WTC11 (cell line): ENCODE results near the gene ZER1. TPM values are rescaled to one million over a fixed set of nuclear protein-coding genes. Genes with fewer than 3 reads are reported as not detected.

Experiments
- ATAC-seq: fragments of 200-7000 bp; cut with Tn5 transposase; 2 replicates; pipeline ENCODE4 v1.10.0; 2021; ENCODE audit warnings: mild to moderate bottlenecking, moderate library complexity
- CTCF ChIA-PET: fragments of 300-600 bp; sonication (Branson Sonifier 250); formaldehyde crosslinking; loops from one replicate; lab custom pipeline; 2021; ENCODE audit warnings: antibody characterized with exemption; lab: Charles Lee
- POLR2A ChIA-PET: fragments of 350-600 bp; sonication (Branson Sonifier 250); formaldehyde crosslinking; loops from one replicate; lab custom pipeline; 2021; ENCODE audit warnings: antibody characterized with exemption; lab: Charles Lee
- DNase-seq: peaks from one replicate; pipeline ENCODE4 v3.0.0; 2021; ENCODE audit warnings: low spot score
- H3K27ac Mint-ChIP-seq: 2 replicates; pipeline ENCODE4 v1.8.0; 2021; ENCODE audit warnings: mixed read lengths
- H3K27me3 Mint-ChIP-seq: 2 replicates; pipeline ENCODE4 v1.8.0; 2021; ENCODE audit warnings: low read depth, mild to moderate bottlenecking, moderate library complexity, mixed read lengths
- H3K36me3 Mint-ChIP-seq: 2 replicates; pipeline ENCODE4 v1.8.0; 2021; ENCODE audit warnings: mixed read lengths
- H3K4me1 Mint-ChIP-seq: 2 replicates; pipeline ENCODE4 v1.8.0; 2022; ENCODE audit warnings: mixed read lengths
- H3K4me3 Mint-ChIP-seq: 2 replicates; pipeline ENCODE4 v1.8.0; 2021; ENCODE audit warnings: mild to moderate bottlenecking, moderate library complexity, mixed read lengths
- H3K9me3 Mint-ChIP-seq: 2 replicates; pipeline ENCODE4 v1.8.0; 2021; ENCODE audit warnings: mixed read lengths
- ATF3 ChIP-seq: sonication (generic); formaldehyde crosslinking; conservative IDR thresholded peaks from 2 replicates; pipeline ENCODE4 v1.8.1; 2022; ENCODE audit warnings: mild to moderate bottlenecking, missing genetic modification reagents
- ATF6 ChIP-seq: sonication (generic); formaldehyde crosslinking; IDR thresholded peaks from 2 replicates; pipeline ENCODE4 v1.8.1; 2023; ENCODE audit warnings: mild to moderate bottlenecking, missing genetic modification reagents
- EMX1 ChIP-seq: fragments of 250-450 bp; sonication (Bioruptor Pico); IDR thresholded peaks from 2 replicates; pipeline ENCODE4 v1.8.0; 2021; ENCODE audit warnings: mild to moderate bottlenecking
- FOXP1 ChIP-seq: sonication (generic); formaldehyde crosslinking; IDR thresholded peaks from 2 replicates; pipeline ENCODE4 v1.8.0; 2022; ENCODE audit warnings: missing genetic modification reagents, mild to moderate bottlenecking, moderate library complexity, borderline replicate concordance
- HMGXB4 ChIP-seq: sonication (generic); formaldehyde crosslinking; IDR thresholded peaks from 2 replicates; pipeline ENCODE4 v1.8.1; 2023; ENCODE audit warnings: mild to moderate bottlenecking, moderate library complexity, missing genetic modification reagents
- MXD4 ChIP-seq: fragments of 250-450 bp; sonication (Bioruptor Pico); IDR thresholded peaks from 2 replicates; pipeline ENCODE4 v1.8.0; 2021; ENCODE audit warnings: mild to moderate bottlenecking, moderate library complexity, borderline replicate concordance
- NFYB ChIP-seq: sonication (generic); formaldehyde crosslinking; conservative IDR thresholded peaks from 2 replicates; pipeline ENCODE4 v1.8.0; 2022; ENCODE audit warnings: low read depth, missing genetic modification reagents
- SOX15 ChIP-seq: fragments of 250-450 bp; sonication (Bioruptor Pico); IDR thresholded peaks from 2 replicates; pipeline ENCODE4 v1.9.0; 2021; ENCODE audit warnings: mild to moderate bottlenecking
- ZBTB43 ChIP-seq: sonication (generic); formaldehyde crosslinking; IDR thresholded peaks from 2 replicates; pipeline ENCODE4 v1.8.1; 2023; ENCODE audit warnings: mild to moderate bottlenecking, missing genetic modification reagents
- ZNF138 ChIP-seq: sonication (generic); formaldehyde crosslinking; conservative IDR thresholded peaks from 2 replicates; pipeline ENCODE4 v1.8.1; 2022; ENCODE audit warnings: mild to moderate bottlenecking, moderate library complexity, missing genetic modification reagents
- ZNF317 ChIP-seq: sonication (generic); formaldehyde crosslinking; IDR thresholded peaks from 2 replicates; pipeline ENCODE4 v1.8.1; 2023; ENCODE audit warnings: low read depth, mild to moderate bottlenecking, moderate library complexity, missing genetic modification reagents, borderline replicate concordance
- ZNF396 ChIP-seq: fragments of 250-450 bp; sonication (Bioruptor Pico); IDR thresholded peaks from 2 replicates; pipeline ENCODE4 v1.8.0; 2021; ENCODE audit warnings: mild to moderate bottlenecking, moderate library complexity, borderline replicate concordance
- ZNF423 ChIP-seq: fragments of 250-450 bp; sonication (Bioruptor Pico); IDR thresholded peaks from 2 replicates; pipeline ENCODE4 v2.1.2; 2022; ENCODE audit warnings: mild to moderate bottlenecking, moderate library complexity
- ZNF512 ChIP-seq: sonication (generic); formaldehyde crosslinking; IDR thresholded peaks from 2 replicates; pipeline ENCODE4 v1.8.1; 2022; ENCODE audit warnings: missing genetic modification reagents, borderline replicate concordance
- total RNA-seq: library from RNA; stranded (reverse); gene quantifications from 3 replicates; pipeline ENCODE4 v1.2.3, GENCODE V29; 2021
- TF ChIP-seq, protein P1 (sequence below): sonication (generic); formaldehyde crosslinking; IDR thresholded peaks from 2 replicates; pipeline ENCODE4 v1.8.0; 2022; ENCODE audit warnings: mild to moderate bottlenecking, missing genetic modification reagents
- TF ChIP-seq, protein P2 (sequence below): sonication (generic); formaldehyde crosslinking; IDR thresholded peaks from 2 replicates; pipeline ENCODE4 v1.8.1; 2022; ENCODE audit warnings: low read depth, missing genetic modification reagents, borderline replicate concordance

Gene ZER1
- total RNA-seq, 1 experiment from 2014 or later: 23.8 TPM

DNA sequence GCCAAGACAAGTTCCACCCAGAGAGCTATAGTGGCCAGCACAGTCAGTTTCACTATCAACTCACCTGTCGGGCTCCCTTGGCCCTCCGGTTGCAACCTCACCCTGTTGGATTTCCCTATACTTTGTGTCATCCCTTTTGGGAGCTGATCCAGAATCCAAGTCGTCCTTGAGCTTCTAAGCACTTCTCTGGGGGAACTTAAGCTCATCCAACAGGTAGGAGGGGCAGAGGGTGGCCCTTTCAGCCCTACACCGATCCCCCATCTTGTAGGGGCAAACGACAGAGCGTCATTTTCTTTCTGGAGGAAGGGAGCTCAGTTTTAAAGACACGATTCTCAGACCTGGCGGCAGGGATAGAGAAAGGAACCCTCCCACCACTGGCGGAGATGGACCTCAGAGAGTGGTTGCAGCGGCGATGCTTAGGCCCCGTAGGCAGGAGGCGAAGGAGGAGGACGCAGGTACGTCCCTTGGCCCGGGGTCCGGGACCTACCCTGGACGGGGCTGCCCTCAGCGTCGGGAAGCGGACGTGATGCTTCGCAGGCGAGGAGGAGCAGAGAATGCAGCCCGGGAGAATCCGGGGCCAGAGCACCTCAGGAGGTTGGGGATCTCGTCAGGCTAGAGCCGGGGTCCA, 519 bp downstream of the ZER1 start (continued):
- TF ChIP-seq, protein P1, sequence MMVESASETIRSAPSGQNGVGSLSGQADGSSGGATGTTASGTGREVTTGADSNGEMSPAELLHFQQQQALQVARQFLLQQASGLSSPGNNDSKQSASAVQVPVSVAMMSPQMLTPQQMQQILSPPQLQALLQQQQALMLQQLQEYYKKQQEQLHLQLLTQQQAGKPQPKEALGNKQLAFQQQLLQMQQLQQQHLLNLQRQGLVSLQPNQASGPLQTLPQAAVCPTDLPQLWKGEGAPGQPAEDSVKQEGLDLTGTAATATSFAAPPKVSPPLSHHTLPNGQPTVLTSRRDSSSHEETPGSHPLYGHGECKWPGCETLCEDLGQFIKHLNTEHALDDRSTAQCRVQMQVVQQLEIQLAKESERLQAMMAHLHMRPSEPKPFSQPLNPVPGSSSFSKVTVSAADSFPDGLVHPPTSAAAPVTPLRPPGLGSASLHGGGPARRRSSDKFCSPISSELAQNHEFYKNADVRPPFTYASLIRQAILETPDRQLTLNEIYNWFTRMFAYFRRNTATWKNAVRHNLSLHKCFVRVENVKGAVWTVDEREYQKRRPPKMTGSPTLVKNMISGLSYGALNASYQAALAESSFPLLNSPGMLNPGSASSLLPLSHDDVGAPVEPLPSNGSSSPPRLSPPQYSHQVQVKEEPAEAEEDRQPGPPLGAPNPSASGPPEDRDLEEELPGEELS (CRISPR knock-in tag): no peak
- no peak for TF ChIP-seq SOX15 (CRISPR knock-in tag)
- no peak for TF ChIP-seq ATF6 (CRISPR knock-in tag)
- TF ChIP-seq HMGXB4 (CRISPR knock-in tag): no peak
- no peak for TF ChIP-seq ZNF512 (CRISPR knock-in tag)
- TF ChIP-seq, all 79 proteins: peak for 0

DNA sequence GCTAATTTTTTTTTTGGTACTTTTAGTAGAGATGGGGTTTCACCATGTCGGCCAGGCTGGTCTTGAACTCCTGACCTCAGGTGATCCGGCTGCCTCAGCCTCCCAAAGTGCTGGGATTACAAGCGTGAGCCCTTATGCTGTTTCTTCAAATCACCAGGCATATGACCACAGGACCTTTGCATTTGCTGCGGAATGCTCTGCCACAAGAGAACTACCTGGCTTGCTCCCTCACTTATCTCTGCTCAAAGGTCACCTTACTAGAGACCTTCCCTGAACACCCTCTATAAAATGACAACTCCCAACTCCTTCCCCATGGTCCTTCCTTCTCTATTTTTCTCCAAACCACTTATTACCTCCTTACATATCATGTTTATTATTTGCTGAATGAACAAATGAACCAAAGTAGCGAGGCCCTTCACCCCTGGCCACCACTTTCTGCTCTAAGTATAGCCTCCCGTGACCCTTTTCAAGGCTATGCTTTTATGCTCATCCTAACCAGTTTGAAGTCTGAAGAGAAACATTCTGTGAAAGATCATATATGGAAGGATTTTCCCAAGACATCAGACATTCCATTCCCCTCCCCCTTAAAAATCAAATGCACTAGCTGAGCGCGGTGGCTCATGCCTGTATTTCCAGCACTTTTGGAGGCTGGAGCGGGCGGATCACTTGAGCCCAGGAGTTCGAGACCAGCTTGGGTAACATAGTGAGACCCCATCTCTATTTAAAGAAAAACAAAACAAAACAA, 1.3 kb downstream of the ZER1 start:
- no peak for TF ChIP-seq ZNF396 (CRISPR knock-in tag)
- CTCF ChIA-PET: interaction anchor here (0.5 to 3.4 kb wide), 8 partner anchors 8 to 158 kb away, joined by 3 to 20 read pairs (median 4); partner anchors contain the start of gene ENDOG
- no peak for DNase-seq
- Mint-ChIP-seq H3K36me3 (no peaks in the 10 kb centered on the region; the same call in 1 of the 2 replicates), H3K27me3 (no peaks in the 10 kb centered on the region; the same call in 1 of the 2 replicates), H3K4me1 (peaks cover 9% of the 10 kb centered on the region), H3K9me3 (no peaks in the 10 kb centered on the region), H3K27ac (peak overlapping the region; percentile 99), H3K4me3 (peak overlapping the region; percentile 95)
- no peak for ATAC-seq
- POLR2A ChIA-PET: interaction anchor here (0.6 kb wide), 1 partner anchor 302 kb away, joined by 3 read pairs; no protein-coding TSS in a partner anchor

GRCh38 chr9:128768606-128769005, 3.1 kb downstream of the ZER1 start:
- Mint-ChIP-seq H3K4me1 (peaks cover 20% of the 10 kb centered on the region), H3K9me3 (no peaks in the 10 kb centered on the region), H3K36me3 (no peaks in the 10 kb centered on the region; the same call in 1 of the 2 replicates), H3K4me3 (no peak overlapping the region), H3K27ac (no peak overlapping the region), H3K27me3 (no peaks in the 10 kb centered on the region)
- CTCF ChIA-PET: no interaction called here
- DNase-seq (no peak), ATAC-seq (no peak)
- POLR2A ChIA-PET: no interaction called here
- TF ChIP-seq ZNF138: no peak
- TF ChIP-seq ZNF317: no peak
- no peak for TF ChIP-seq EMX1 (CRISPR knock-in tag)
- TF ChIP-seq ZNF396 (CRISPR knock-in tag): no peak
- TF ChIP-seq ATF3 (CRISPR knock-in tag): no peak
- TF ChIP-seq ZBTB43 (CRISPR knock-in tag): no peak
- TF ChIP-seq, protein P2, sequence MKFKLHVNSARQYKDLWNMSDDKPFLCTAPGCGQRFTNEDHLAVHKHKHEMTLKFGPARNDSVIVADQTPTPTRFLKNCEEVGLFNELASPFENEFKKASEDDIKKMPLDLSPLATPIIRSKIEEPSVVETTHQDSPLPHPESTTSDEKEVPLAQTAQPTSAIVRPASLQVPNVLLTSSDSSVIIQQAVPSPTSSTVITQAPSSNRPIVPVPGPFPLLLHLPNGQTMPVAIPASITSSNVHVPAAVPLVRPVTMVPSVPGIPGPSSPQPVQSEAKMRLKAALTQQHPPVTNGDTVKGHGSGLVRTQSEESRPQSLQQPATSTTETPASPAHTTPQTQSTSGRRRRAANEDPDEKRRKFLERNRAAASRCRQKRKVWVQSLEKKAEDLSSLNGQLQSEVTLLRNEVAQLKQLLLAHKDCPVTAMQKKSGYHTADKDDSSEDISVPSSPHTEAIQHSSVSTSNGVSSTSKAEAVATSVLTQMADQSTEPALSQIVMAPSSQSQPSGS (CRISPR knock-in tag): no peak
- TF ChIP-seq NFYB: no peak
- no peak for TF ChIP-seq MXD4
- no peak for TF ChIP-seq ZNF423 (CRISPR knock-in tag)
- no peak for TF ChIP-seq FOXP1 (CRISPR knock-in tag)
